ENCODE data around the gene CTTNBP2.

CTTNBP2 gene

DNA sequence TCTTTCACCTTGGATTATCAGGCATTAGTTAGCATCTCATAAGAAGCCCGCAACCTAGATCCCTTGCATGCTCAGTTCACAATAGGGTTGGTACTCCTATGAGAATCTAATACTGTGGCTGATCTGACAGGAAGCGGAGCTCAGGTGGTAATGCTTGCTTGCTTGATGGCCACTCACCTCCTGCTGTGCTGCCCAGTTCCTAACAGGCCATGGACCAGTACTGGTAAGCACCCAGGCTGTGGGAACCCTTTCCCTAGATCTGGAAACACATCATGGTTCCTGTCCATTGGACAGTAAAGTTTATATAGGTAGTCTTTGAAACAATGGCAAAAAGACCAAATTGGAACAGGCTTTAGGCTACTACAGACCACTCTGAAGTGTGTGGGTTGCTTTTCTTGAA is 9.4 kb upstream of the CTTNBP2 start:
- TF ChIP-seq CTCF (conservative IDR thresholded peaks at IDR 0.05): no peak
- H3K27ac ChIP-seq: no peak overlapping the region

- no peak overlapping the region for H3K27ac ChIP-seq
- TF ChIP-seq CTCF (conservative IDR thresholded peaks at IDR 0.05): no peak
Observed at GRCh38 chr7:117876761-117877160, 3.5 kb upstream of the CTTNBP2 start.

DNA sequence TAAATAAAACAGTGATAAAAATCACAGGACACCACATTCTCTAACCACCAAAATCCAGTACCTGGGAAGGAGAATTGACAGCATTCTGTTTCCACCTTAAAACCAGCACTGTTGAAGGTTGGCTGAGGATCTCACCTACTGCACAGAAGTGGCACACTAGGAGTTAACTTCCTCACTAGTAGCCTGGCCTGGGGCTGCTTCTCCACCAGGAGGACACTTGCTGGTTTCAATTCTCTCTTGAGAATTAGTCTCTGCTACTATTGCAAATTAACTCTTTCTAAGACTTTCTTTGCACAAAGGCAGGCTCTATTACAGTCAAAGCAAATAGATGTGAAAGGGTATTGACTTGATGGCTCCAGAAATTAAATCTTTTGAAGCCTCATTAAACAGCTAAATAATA is 2.3 kb upstream of the CTTNBP2 start:
- TF ChIP-seq CTCF (conservative IDR thresholded peaks at IDR 0.05): peak; percentile 60; the same call in 1 of the 2 replicates

GRCh38 chr7:117874191-117874700 is 1.0 kb upstream of the CTTNBP2 start:
- no peak for TF ChIP-seq CTCF (conservative IDR thresholded peaks at IDR 0.05)
- H3K27ac ChIP-seq: no peak overlapping the region

More for the DNA sequence above, 2.3 kb upstream of the CTTNBP2 start:
- H3K27ac ChIP-seq: no peak overlapping the region

DNA sequence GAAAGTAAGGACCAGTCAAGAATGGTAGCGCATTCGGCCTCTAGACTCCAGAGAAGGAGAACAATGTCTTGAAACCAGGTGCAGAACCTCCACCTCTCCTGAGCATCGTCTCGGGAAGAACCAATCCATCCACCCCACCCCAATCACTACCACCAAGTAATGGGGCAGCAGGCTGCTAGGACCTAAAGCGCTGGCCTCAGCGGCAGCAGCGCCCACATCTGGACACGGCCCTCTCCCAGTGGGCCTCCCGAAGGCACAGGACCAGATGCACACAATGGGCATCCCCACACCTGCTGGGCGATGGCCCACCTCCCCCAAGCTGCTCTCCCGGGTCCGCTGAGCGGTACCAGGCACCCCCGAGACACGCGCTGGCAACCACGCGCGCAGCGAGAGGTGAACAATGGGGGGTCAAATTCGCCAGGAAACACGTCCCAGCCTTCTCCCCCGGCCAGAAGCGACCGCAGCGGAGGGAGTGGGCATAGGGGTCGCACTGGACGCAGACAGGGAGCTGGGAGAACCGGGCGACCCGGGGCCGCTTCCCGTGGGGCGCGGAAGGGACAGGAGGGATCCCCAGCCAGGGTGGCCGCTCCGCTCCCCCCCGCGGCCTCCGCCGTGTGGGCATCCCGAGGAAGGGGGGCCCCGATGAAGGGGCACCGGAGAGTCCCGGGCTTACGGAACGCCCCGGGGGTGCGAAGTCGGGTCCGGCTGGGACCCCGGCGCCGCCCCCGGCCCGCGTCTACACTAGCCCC is 506 bp downstream of the CTTNBP2 start:
- no peak for TF ChIP-seq CTCF (conservative IDR thresholded peaks at IDR 0.05)
- H3K27ac ChIP-seq: peak overlapping the region; percentile 47; the same call in 1 of the 2 replicates

- H3K27ac ChIP-seq: no peak overlapping the region
- no peak for TF ChIP-seq CTCF (conservative IDR thresholded peaks at IDR 0.05)
Observed at GRCh38 chr7:117871778-117872538, 1.3 kb downstream of the CTTNBP2 start.

- no peak for TF ChIP-seq CTCF (conservative IDR thresholded peaks at IDR 0.05)
- H3K27ac ChIP-seq: no peak overlapping the region
Observed at GRCh38 chr7:117871401-117871777, 1.9 kb downstream of the CTTNBP2 start.
